NT2/D1 (cell line): ENCODE results near the gene CLIP2.

Experiments used
- SUZ12 ChIP-seq: IDR thresholded peaks from 2 replicates; pipeline ENCODE4 v1.6.1; 2011; ENCODE audit not compliant: insufficient read length, insufficient read depth; ENCODE audit errors: extremely low read depth
- ZNF274 ChIP-seq: IDR thresholded peaks from 2 replicates; pipeline ENCODE4 v1.6.1; 2011; ENCODE audit warnings: mild to moderate bottlenecking, low read depth, low read length

DNA sequence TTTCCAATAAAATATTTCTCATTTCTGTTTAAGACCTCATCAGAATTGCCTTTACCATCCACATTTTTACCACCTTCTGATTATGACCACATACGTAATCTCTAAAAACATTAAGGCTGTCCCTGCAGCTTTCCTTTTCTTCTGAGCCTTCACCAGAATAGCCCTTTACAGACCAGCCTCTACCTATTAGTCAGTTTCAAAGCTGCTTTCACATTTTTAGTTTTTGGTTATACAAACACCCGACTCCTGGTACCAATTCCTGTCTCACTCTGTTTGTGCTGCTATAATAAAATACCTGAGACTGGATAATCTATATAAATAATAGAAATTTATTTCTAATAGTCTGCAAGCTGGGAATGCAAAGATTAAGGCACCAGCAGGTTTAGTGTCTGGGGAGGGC is 149.1 kb downstream of the CLIP2 start:
- TF ChIP-seq ZNF274 = no peak
- no peak for TF ChIP-seq SUZ12
